ENCODE data around the gene CLDN14. TPM values are rescaled to one million over a fixed set of nuclear protein-coding genes. Genes with fewer than 3 reads are reported as not detected.

Gene CLDN14, protein sequence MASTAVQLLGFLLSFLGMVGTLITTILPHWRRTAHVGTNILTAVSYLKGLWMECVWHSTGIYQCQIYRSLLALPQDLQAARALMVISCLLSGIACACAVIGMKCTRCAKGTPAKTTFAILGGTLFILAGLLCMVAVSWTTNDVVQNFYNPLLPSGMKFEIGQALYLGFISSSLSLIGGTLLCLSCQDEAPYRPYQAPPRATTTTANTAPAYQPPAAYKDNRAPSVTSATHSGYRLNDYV
- total RNA-seq: not detected

DNA sequence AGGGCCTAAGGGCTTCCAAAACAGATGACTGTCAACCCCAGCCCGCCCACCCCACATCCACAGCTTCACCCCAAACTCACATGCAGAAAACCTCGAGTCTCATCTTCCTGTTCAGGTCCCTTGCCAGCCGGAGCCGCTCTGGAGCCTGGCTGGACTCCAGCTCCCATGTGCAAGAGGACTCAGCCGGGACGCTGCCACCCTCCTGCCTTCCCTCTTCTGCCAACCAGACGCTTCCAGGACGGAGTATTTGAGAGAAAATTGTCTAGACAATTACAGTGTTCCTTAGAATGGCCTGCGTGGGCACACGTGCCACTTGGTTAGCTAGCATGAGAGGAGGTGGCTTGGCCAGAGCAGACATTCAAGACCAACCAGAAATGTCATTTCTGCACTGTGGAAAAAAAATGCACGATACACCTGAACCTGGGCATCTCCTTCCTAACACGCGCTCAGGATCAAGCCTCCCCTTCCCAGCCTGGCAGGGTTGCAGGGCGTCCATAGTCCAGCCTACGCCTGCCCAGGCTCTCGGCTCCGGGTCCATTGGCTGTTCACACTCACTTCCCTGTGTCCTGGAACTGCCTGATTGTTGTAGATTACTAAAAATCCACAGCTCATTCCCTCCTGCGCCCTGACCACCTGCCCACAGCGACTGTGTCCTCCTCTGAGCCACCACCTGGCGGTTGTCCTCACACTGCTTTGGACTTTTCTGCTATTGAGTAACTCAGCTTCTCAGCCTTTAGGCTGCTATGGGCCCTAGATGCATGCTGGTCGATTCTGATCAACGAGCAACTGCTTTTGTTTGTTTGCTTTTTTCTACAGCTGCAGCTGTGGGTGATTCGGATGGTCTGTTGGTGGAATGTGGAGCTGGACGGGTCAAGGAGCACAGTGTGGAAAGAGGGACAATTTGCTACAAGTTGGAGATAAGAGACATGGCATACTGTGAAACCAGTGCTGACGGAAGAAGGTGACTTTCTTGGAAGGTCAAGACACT is at the start of gene CLDN14:
TSS of gene CLDN14 (minus strand) at position 708 of the 988 bp plus-strand sequence. CDS start 18,427 bp downstream, outside the sequence.
- intact Hi-C loops (cut with DNase I): no loop called here
- TF ChIP-seq POLR2AphosphoS5 (IDR thresholded peaks at IDR 0.05) (no peak), CTCF (IDR thresholded peaks at IDR 0.05) (no peak), EP300 (IDR thresholded peaks at IDR 0.05) (no peak), POLR2A (IDR thresholded peaks at IDR 0.05; ENCODE audit: low read depth) (no peak)
- Histone ChIP-seq H3K4me3 (no peak within 1 kb of the TSS), H3K9me3 (no peaks in the 10 kb centered on the region), H3K36me3 (no peaks in the 10 kb centered on the region), H3K27me3 (peaks cover 0 to 4% (median 0%) of the 10 kb centered on the region in 4 donors), H3K4me1 (no peaks in the 10 kb centered on the region), H3K27ac (replicated peaks in 1 of 4) (no peak within 1 kb of the TSS)
- 85% methylated on average over 25 of the region's 25 CpGs for WGBS
- no peak for DNase-seq (ENCODE audit: extremely low spot score)

- Histone ChIP-seq H3K9me3 (no peaks in the 10 kb centered on the region), H3K4me3 (no peak overlapping the region), H3K27ac (replicated peaks in 1 of 4) (no peak overlapping the region), H3K36me3 (no peaks in the 10 kb centered on the region), H3K4me1 (no peaks in the 10 kb centered on the region), H3K27me3 (peaks cover 0 to 74% (median 1%) of the 10 kb centered on the region in 4 donors)
- WGBS: 61% methylated on average over 6 of the region's 6 CpGs
- no peak for DNase-seq (ENCODE audit: extremely low spot score)
- intact Hi-C loops (cut with DNase I): no loop called here
- no peak for TF ChIP-seq EP300 (IDR thresholded peaks at IDR 0.05)
- no peak for TF ChIP-seq POLR2AphosphoS5 (IDR thresholded peaks at IDR 0.05)
- no peak for TF ChIP-seq CTCF (IDR thresholded peaks at IDR 0.05)
- TF ChIP-seq POLR2A (IDR thresholded peaks at IDR 0.05; ENCODE audit: low read depth): no peak
Measured at GRCh38 chr21:36528716-36529115, 48.8 kb upstream of the CLDN14 start.

- intact Hi-C loops (cut with DNase I): no loop called here
- Histone ChIP-seq H3K9me3 (no peaks in the 10 kb centered on the region), H3K27ac (replicated peaks in 1 of 4) (no peak overlapping the region), H3K36me3 (no peaks in the 10 kb centered on the region), H3K27me3 (peaks cover 0 to 69% (median 1%) of the 10 kb centered on the region in 4 donors), H3K4me3 (no peak overlapping the region), H3K4me1 (no peaks in the 10 kb centered on the region)
- TF ChIP-seq CTCF (IDR thresholded peaks at IDR 0.05) (no peak), POLR2AphosphoS5 (IDR thresholded peaks at IDR 0.05) (no peak), POLR2A (IDR thresholded peaks at IDR 0.05; ENCODE audit: low read depth) (no peak), EP300 (IDR thresholded peaks at IDR 0.05) (no peak)
- WGBS: 76% methylated on average over 6 of the region's 6 CpGs
- DNase-seq (ENCODE audit: extremely low spot score): no peak
Measured at GRCh38 chr21:36527317-36527716, 47.4 kb upstream of the CLDN14 start.

DNA sequence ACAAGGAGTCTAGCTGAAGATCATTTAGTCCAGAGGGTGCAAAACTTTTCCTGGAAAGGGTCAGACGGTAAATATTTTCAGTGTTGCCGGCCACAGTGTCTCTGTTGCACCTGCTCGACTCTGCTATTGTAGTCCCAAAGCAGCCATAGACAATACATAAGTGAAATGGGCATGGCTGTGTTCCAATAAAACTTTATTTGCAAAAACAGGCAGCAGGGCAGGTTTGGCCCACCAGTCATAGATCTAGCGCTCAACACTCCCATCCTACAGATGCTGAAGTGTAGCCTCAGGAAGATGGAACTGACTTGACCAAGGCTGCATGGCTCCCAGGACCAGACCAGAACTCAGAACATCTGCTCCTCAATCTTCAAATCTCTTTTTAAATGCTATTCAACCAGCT is 46.2 kb upstream of the CLDN14 start:
- 95% methylated on average over 4 of the region's 4 CpGs for WGBS
- Histone ChIP-seq H3K27me3 (peaks cover 0 to 56% (median 0%) of the 10 kb centered on the region in 4 donors), H3K9me3 (no peaks in the 10 kb centered on the region), H3K4me3 (no peak overlapping the region), H3K4me1 (no peaks in the 10 kb centered on the region), H3K27ac (replicated peaks in 1 of 4) (no peak overlapping the region), H3K36me3 (no peaks in the 10 kb centered on the region)
- DNase-seq (ENCODE audit: extremely low spot score): no peak
- no peak for TF ChIP-seq EP300 (IDR thresholded peaks at IDR 0.05)
- no peak for TF ChIP-seq CTCF (IDR thresholded peaks at IDR 0.05)
- TF ChIP-seq POLR2A (IDR thresholded peaks at IDR 0.05; ENCODE audit: low read depth): no peak
- no peak for TF ChIP-seq POLR2AphosphoS5 (IDR thresholded peaks at IDR 0.05)
- intact Hi-C loops (cut with DNase I): no loop called here

Measured in esophagus muscularis mucosa (tissue), 4 donors.